Stomach (tissue), 9 donors: ENCODE results near the gene STXBP5L. TPM values are rescaled to one million over a fixed set of nuclear protein-coding genes. Genes with fewer than 3 reads are reported as not detected.

ENCODE experiments used
- DNase-seq, 2 donors: peaks; one replicate each; pipeline versions ENCODE4 v3.0.0 to v3.0.0-alpha.2; 2013 to 2019
- H3K27ac ChIP-seq, 5 donors: fragments of 200-600 bp in 4 of 5; sonication (generic) in 4 of 5; one replicate each; pipeline ENCODE4 v1.5.1; 2013 to 2019; ENCODE audit warnings: mild to moderate bottlenecking in 1 of 5, moderate library complexity in 1 of 5
- H3K27me3 ChIP-seq, 3 donors: fragments of 200-600 bp; sonication (generic); one replicate each; pipeline ENCODE4 v1.5.1; 2017 to 2019; ENCODE audit warnings: mixed run types in 1 of 3
- H3K36me3 ChIP-seq, 4 donors: fragments of 200-600 bp; sonication (generic); 1 replicate in 3 of 4; 2 replicates in 1 of 4; pipeline ENCODE4 v1.5.1; 2016 to 2019
- H3K4me1 ChIP-seq, 4 donors: fragments of 200-600 bp; sonication (generic); one replicate each; pipeline ENCODE4 v1.5.1; 2016 to 2019
- H3K4me3 ChIP-seq, 4 donors: fragments of 200-600 bp; sonication (generic) in 3 of 4; one replicate each; pipeline ENCODE4 v1.5.1; 2016 to 2019; ENCODE audit warnings: mild to moderate bottlenecking in 1 of 4
- H3K9me3 ChIP-seq, 4 donors: fragments of 200-600 bp; sonication (generic); one replicate each; pipeline ENCODE4 v1.5.1; 2016 to 2019
- CTCF ChIP-seq, 7 experiments: fragments of 450-650 bp in 4 of 7; fragments of 200-600 bp in 3 of 7; sonication (generic) in 3 of 7; IDR thresholded peaks; one replicate each; pipeline ENCODE4 v1.5.1; 2016 to 2019; ENCODE audit warnings: antibody characterized with exemption in 7 of 7, control low read depth in 2 of 7, mild to moderate bottlenecking in 1 of 7
- EP300 ChIP-seq: sonication (generic); formaldehyde crosslinking; IDR thresholded peaks from one replicate; pipeline ENCODE4 v1.6.1; 2017; ENCODE audit warnings: antibody characterized with exemption
- POLR2A ChIP-seq, 4 donors: fragments of 450-650 bp; IDR thresholded peaks; one replicate each; pipeline ENCODE4 v1.6.1; 2016; ENCODE audit warnings: antibody characterized with exemption in 4 of 4, control low read depth in 2 of 4, mild to moderate bottlenecking in 1 of 4, moderate library complexity in 1 of 4
- POLR2AphosphoS5 ChIP-seq, 3 donors: sonication (generic); formaldehyde crosslinking; IDR thresholded peaks; one replicate each; pipeline ENCODE4 v1.6.1; 2016; ENCODE audit warnings: antibody characterized with exemption in 3 of 3
- WGBS, 5 donors: extraction: QIAGEN DNeasy Blood & Tissue Kit in 3 of 5; methylation state at CpG; one replicate each; pipeline versions ENCODE4 v1.1.5 to v1.1.7; 2013 to 2018; 5-methylcytosine and 5-hydroxymethylcytosine counted together
- intact Hi-C: fragments of 100-400 bp; cut with DNase I; formaldehyde crosslinking; loops from one replicate; pipeline ENCODE4 v1.15.1; 2023; ENCODE audit warnings: low total_unique reads
- polyA plus RNA-seq, 3 donors: library from polyadenylated mRNA; stranded (reverse); fragments of 200-250 nt; gene quantifications; one replicate each; pipeline ENCODE4 v1.2.3, GENCODE V29; 2013
- total RNA-seq, 5 donors: library from RNA; depleted of rRNA; stranded (reverse); fragments of >200 nt; gene quantifications; one replicate each; pipeline versions ENCODE4 v1.1.0 to v1.2.3, GENCODE V29; 2014 to 2016
- donor health status: healthy with polysubstance abuse.
- donor health status: Bipolar disorder and iron deficiency.
- donor health status: healthy.

Gene STXBP5L
- total and polyA plus RNA-seq, 8 donors: 0.08 to 12.8 (median 0.42) TPM

GRCh38 chr3:120903221-120903620, 4.8 kb upstream of the STXBP5L start:
- Histone ChIP-seq H3K27ac (no peak overlapping the region), H3K4me3 (no peak overlapping the region), H3K36me3 (no peaks in the 10 kb centered on the region), H3K27me3 (peaks cover 0 to 10% (median 6%) of the 10 kb centered on the region in 3 donors), H3K9me3 (peaks cover 0 to 12% (median 0%) of the 10 kb centered on the region in 4 donors), H3K4me1 (peaks cover 3 to 9% (median 6%) of the 10 kb centered on the region in 4 donors)
- TF ChIP-seq POLR2AphosphoS5 (IDR thresholded peaks at IDR 0.05) (no peak), POLR2A (IDR thresholded peaks at IDR 0.05) (no peak), CTCF (IDR thresholded peaks at IDR 0.05) (no peak), EP300 (no peak)
- 51 to 56% (median 52%) methylated on average over 4 of the region's 4 CpGs for WGBS, 5 donors
- intact Hi-C loops: no loop called here
- DNase-seq: peak in 1 of 2 donors; percentile 2

GRCh38 chr3:120907659-120908029, 361 bp upstream of the STXBP5L start:
- peaks cover 0 to 40% (median 35%) of the 10 kb centered on the region in 3 donors for H3K27me3 ChIP-seq
- DNase-seq: no peak
- intact Hi-C loops: no loop called here
- H3K36me3 ChIP-seq: no peaks in the 10 kb centered on the region
- H3K27ac ChIP-seq: no peak overlapping the region
- peaks cover 13 to 26% (median 20%) of the 10 kb centered on the region in 4 donors for H3K4me1 ChIP-seq
- WGBS, 5 donors: 7 to 9% (median 8%) methylated on average over 11 of the region's 11 CpGs
- no peaks in the 10 kb centered on the region for H3K9me3 ChIP-seq
- H3K4me3 ChIP-seq: peak overlapping the region; percentile 46 to 59 (median 54)
- TF ChIP-seq EP300: no peak
- TF ChIP-seq CTCF (IDR thresholded peaks at IDR 0.05): no peak
- TF ChIP-seq POLR2AphosphoS5 (IDR thresholded peaks at IDR 0.05): no peak
- no peak for TF ChIP-seq POLR2A (IDR thresholded peaks at IDR 0.05)

GRCh38 chr3:120908795-120909601, 993 bp downstream of the STXBP5L start:
- peaks cover 0 to 40% (median 35%) of the 10 kb centered on the region in 3 donors for H3K27me3 ChIP-seq
- peak overlapping the region; percentile 46 to 59 (median 54) for H3K4me3 ChIP-seq
- intact Hi-C loops: no loop called here
- 1 to 5% (median 3%) methylated on average over 24 to 26 of the region's 26 CpGs for WGBS, 5 donors
- peaks cover 13 to 26% (median 20%) of the 10 kb centered on the region in 4 donors for H3K4me1 ChIP-seq
- peak overlapping the region in 3 of 5 donors; percentile 30 to 43 (median 32) for H3K27ac ChIP-seq
- H3K36me3 ChIP-seq: no peaks in the 10 kb centered on the region
- DNase-seq: no peak
- H3K9me3 ChIP-seq: no peaks in the 10 kb centered on the region
- no peak for TF ChIP-seq POLR2A (IDR thresholded peaks at IDR 0.05)
- no peak for TF ChIP-seq CTCF (IDR thresholded peaks at IDR 0.05)
- TF ChIP-seq POLR2AphosphoS5 (IDR thresholded peaks at IDR 0.05): no peak
- TF ChIP-seq EP300: no peak

- peak in 1 of 2 donors; percentile 12 for DNase-seq
- 3 to 19% (median 14%) methylated on average over 4 of the region's 4 CpGs for WGBS, 5 donors
- Histone ChIP-seq H3K27me3 (peaks cover 0 to 40% (median 35%) of the 10 kb centered on the region in 3 donors), H3K27ac (no peak overlapping the region), H3K4me3 (no peak overlapping the region), H3K9me3 (no peaks in the 10 kb centered on the region), H3K36me3 (no peaks in the 10 kb centered on the region), H3K4me1 (peaks cover 13 to 26% (median 20%) of the 10 kb centered on the region in 4 donors)
- intact Hi-C loops: no loop called here
- no peak for TF ChIP-seq POLR2AphosphoS5 (IDR thresholded peaks at IDR 0.05)
Measured at GRCh38 chr3:120909602-120909878, 1.5 kb downstream of the STXBP5L start.

- Histone ChIP-seq H3K4me1 (no peaks in the 10 kb centered on the region), H3K36me3 (no peaks in the 10 kb centered on the region), H3K9me3 (peaks cover 0 to 33% (median 22%) of the 10 kb centered on the region in 4 donors), H3K27ac (no peak overlapping the region), H3K27me3 (no peaks in the 10 kb centered on the region), H3K4me3 (no peak overlapping the region)
- intact Hi-C loops: no loop called here
- TF ChIP-seq POLR2A (IDR thresholded peaks at IDR 0.05) (no peak), CTCF (IDR thresholded peaks at IDR 0.05) (no peak), EP300 (no peak), POLR2AphosphoS5 (IDR thresholded peaks at IDR 0.05) (no peak)
- 56 to 97% (median 76%) methylated on average over 1 of the region's 1 CpG for WGBS, 5 donors
- no peak for DNase-seq
Measured at GRCh38 chr3:120926146-120926545, 18.1 kb downstream of the STXBP5L start.
